ENCODE results near the gene CACNB4.

Gene CACNB4

DNA sequence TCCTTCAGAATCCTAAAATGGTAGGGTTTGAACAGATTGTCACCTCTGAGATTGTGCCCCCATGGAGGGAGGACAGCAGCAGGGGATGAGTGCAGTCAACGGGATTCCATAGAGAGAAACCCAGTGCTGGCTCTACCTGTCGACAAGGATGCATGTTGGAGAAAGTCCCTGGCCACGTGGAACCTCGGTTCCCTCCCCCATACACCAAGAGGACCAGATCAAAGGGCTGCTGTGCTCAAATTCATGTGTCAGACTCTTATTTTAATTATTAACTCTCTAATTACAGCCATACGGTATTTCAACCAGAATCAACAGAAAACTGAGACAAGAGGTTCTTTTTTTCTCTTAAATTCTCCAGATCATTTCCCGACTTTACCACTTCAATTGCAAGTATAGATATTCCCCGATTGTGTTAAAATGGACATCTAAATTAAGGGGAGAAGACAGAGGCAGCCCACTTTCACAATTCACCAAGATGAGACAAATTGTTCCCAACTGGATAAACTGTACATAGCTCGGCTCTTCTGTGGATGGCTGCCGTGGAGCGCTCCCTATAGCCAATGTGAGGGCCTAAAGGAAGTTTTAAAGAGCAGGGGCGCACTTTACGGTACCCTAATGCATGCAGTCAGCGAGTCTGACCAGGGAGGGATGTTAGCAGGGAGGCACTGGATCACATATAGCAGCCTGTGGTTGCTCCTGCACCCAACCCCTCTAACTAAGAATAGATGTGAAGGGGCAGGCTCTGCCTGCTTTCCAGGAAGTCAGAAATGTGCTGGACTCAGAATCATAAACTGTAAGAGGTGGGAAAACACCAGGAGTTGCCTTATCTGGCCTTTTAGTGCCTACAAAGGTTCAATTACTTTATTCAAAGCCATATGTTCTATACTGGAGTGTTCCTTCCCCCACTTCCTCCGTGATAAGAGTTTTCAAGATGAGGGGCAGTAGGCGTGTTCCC, 123.1 kb downstream of the CACNB4 start:
- no peak for DNase-seq (ENCODE audit: low spot score)

- DNase-seq (ENCODE audit: low spot score): no peak
Measured at GRCh38 chr2:151974988-151975387, 123.9 kb downstream of the CACNB4 start.

DNA sequence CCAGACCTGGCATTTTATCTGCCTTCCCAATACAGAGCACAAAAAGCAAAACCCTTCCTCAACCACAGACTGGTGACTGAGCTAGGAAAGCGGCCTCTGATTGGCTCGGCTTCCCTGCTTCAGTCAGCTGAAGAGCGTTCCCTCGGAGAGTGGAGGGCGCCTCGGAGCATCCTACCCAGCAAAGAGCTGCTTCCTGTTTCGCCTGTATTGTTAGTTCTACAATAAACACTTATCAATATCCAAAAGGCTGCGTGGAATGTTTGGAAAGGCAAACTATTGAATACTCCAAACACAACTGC, 125.0 kb downstream of the CACNB4 start:
- DNase-seq (ENCODE audit: low spot score): no peak

DNA sequence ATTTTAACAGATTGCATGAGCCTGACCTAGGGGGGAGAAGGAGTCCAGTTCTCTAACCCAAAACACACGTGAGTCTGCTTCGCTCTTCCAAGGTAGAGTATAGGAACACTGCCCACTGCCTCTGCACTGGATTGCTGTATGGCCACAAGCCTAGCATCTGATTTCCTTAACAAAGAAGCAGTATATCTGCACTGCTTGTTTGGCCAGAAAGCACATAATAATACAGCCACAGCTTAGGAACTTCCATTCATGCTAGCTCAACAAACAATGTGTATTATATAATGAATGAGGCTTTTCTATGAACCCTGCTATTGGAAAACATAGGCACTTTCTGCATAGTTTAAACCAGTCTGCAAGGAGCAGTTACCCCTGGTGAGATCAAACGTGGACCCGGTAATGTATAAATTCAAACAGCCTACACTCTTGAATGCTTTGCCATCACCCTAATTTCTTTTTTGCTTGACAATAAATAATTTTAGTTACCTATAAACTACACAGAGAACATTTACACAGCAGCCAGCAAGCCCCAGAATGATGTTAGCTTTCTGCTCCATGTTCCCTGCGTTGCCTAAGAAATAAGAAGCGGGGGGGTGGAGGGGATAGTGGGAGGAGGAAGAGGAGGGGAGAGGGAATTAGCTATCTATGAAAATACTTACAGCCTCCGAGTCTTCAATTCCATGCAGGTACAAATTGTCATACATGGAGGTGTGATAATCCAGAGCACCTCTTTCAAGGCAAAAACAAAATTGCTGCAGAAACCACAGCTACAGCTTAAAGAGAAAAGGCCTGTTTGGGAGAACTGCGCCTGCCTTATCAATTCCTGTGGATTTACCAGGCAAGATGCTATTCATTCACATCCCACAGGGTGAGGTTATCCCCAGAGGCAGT, 125.6 kb downstream of the CACNB4 start:
- DNase-seq (ENCODE audit: low spot score): no peak

DNA sequence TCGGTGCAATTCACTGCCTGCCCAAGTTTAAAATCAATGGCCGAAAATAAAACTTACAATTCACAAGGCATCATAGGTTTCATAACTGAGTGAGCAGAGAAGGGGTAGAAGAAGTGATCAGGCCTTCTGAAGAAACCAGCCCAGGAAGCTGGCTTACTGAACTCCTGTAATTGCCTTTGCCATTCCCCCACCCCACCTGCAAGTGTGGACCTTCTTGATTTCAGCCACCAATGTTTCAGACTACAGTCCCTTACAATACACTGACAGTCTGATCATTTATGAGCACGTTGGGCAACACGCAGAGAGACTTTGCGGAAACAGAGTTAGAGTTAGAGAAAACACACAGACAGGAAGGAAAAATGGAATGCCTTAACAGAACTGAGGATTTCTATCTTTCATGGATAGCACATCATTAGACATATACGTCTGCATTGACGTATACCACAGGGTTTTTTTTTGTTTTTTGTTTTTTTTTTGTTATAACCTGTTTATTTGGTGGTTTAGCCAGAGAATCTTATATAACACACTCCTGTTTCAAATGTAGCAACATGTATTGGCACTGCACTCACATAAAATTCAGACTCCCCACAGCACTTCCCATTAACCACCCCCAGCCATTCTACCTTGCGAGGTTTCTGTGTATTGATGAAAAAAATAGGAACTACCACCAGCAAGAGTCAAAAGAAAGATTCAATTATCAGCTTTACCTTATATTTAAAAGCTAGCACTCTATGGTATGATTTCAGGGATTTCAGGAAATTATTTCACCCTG, 126.4 kb downstream of the CACNB4 start:
- no peak for DNase-seq (ENCODE audit: low spot score)

DNA sequence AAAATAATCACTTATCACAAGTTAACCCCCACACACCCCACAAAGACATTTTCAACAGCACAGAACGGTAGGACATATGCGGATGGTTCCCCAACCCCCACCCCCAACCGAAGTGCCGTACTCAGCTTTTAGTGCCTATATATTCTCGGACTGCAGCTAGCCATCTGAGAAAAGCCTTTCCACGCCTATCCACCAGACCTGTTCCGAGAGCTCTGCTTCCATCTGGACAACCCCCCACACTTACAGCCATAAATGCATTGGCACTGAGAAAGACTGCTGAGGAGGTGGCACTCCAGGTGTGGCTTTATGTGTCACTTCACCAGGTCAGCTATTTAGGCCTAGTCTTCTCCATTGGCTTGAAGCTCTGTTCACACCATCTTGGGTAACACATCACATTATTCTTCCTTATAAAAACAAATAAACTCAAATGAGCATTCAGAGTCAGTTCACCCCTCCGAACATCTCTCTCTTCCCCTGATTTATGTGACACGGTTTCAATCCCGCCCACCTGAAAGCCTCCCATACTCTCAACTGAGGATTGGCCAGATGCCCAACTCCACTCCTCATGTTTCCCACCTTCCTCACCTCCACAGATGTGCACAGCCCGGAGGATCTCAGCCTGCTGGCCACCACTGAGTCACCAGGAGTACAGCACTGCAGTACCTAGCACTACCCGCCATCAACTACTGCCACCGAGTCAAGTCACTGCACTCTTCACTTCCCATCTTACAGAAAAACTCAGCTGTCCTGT, 127.4 kb downstream of the CACNB4 start:
- DNase-seq (ENCODE audit: low spot score): no peak

- DNase-seq (ENCODE audit: low spot score): no peak
Measured at GRCh38 chr2:151968770-151969470, 129.9 kb downstream of the CACNB4 start.

DNA sequence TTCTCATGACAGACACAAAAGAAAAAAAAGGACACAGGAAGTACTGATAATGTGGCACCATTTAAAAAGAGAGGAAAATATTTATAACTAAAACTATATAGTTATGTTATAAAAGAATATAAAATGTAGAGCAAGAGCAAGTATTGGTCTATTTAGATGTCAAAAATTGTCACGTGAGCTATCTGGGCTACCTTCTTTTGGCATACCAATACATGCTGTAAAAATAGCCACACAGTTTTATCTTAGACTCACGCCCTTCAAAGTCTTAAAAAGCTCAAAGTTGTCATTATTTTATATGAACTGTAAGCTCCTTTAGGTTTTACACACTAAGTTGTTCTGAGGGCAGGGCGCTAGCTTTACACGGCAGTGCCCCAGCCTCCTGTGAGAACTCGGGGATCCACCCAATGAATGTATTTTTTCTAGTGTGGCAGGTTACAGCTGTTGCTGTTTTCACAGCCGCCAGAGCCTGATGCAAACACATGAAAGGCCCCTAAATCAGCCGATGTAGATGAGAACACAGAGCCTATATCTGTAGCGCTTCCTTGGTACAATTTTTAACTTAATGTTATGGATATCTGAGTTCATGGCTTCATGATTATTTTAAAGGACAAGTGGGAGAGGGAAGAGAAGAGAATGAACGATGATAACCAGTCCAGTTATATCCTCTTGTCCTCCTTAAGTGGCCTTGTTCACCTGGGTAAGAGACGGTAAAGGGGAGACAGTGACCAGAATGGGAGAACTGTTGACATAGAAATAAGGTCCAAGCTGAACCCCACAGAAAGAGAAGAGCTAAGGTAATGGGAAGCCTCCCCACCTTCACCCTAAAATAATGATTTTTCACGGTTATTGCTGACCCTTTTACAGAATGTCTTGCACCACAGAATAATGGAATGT, 130.8 kb downstream of the CACNB4 start:
- DNase-seq (ENCODE audit: low spot score): no peak

- DNase-seq (ENCODE audit: low spot score): no peak
Measured at GRCh38 chr2:151965884-151966283, 133.0 kb downstream of the CACNB4 start.

- DNase-seq (ENCODE audit: low spot score): no peak
Measured at GRCh38 chr2:151961558-151961957, 137.3 kb downstream of the CACNB4 start.

DNA sequence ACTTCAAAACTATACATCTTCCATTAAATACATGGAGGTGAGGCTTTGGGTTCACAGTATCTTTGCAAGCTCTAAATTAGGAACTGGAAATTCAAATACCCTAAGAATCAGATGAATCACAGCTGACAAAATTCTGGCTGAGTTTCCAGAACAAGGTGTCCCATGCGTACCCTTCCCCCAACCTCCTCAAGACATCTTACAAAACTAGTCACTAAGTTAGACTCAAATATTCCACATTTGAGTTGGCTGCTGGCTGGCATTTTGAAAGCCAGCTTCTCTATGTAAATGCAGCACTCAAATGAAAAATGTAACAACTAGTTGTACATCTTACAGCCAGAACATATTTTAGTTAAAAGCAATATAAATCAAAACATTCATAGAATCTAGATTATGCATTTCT, 139.6 kb downstream of the CACNB4 start:
- no peak for DNase-seq (ENCODE audit: low spot score)

DNA sequence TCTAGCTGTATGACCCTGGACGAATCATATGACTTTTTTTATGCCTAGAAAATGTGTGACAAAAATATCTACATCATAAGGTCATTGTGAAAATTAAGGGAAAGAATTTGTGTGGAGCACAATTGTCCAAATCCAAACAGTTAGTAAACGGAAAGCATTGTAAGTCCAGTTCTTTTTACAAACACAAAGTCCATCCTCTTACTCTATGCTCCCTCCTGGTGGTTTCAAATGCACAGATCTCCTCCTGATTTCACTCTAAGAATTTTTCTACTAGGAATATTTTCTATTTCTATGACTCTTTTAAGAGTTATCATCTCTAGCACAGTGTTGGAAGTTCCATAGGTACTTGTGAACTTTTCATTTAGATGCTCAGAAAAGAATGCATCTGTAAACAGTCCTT, 145.4 kb downstream of the CACNB4 start:
- no peak for DNase-seq (ENCODE audit: low spot score)

DNA sequence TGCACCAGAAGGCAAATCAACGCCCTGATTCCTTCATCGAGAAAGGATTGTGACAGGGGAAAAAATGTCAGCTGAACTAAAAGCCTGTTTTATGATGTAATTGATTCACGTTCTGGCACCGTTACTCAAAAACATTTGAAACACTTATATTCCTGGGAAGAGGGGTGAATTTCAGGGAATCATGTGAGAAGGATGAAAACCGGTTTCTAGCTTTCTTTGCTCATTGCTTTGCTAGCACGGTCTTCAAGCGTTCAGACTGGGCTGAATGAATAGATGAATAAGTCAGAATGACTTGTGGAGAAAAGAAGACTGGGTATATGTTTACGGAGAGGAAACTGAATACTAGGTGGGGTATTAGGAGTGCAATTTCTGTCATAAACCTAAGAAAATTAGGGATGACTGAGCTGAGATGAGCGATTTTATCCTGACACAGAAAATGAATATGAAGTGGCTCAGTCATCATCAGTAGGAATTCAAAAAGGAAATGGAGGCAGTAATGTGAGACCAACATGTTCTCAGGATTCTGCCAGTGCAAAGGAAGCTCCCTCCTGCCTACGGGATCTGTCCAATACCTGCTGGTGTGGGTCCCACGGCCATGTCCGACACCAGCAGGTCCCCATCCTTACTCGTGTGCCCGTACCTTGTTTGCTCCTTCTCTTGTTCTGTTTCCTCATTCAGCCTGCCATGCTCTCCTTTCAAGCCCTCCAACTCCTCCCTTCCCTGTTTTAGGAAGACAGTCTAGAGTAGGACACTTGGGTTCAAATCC, 146.0 kb downstream of the CACNB4 start:
- DNase-seq (ENCODE audit: low spot score): no peak

DNA sequence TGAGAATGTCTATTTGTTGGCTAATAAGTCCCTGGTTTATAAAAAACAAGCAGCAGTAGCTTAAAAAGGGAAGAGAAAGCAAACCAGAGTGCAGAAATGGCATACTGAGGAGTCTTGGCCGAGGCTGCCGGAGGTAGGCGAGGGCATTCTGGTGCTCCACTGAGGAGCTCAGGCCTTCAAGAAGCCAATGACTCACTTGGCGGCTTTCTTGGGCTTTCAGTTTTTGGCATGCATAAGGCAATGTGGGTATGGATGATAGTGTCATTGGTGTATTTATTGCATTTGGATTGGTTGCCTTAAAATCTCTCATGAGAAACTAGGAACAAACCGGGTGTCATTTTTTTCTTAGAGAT, 151.1 kb downstream of the CACNB4 start:
- DNase-seq (ENCODE audit: low spot score): no peak

GRCh38 chr2:151946899-151947812, 151.7 kb downstream of the CACNB4 start:
- peak; percentile 6 for DNase-seq (ENCODE audit: low spot score)

DNA sequence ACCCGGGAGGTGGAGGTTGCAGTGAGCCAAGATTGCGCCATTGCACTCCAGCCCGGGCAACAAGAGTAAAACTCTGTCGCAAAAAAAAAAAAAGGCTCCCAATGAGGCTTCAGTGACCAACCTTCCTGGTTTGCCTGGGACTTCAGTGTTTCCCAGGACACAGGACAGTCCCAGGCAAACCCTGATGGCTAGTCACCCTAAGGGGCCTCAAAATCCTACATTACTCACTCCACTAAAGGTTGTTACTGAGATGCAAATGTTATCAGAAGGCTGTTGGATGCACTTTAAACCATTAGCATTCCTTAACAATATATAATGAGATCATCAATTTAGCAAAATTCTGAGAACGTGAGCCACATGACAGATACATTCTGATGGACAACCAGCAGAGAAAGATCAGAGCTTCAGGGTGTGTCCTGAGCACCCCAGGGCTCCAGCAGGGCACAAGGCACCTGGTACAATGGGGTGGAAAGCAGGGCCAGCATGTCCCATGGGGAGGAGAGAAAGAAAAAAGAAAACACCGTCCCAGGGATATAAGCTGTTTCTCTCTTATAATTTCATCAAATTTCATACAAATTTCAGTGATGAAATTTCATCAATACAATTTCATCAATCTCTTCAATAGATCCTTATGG, 152.5 kb downstream of the CACNB4 start:
- no peak for DNase-seq (ENCODE audit: low spot score)

- DNase-seq (ENCODE audit: low spot score): no peak
Measured at GRCh38 chr2:151945602-151946001, 153.2 kb downstream of the CACNB4 start.

DNA sequence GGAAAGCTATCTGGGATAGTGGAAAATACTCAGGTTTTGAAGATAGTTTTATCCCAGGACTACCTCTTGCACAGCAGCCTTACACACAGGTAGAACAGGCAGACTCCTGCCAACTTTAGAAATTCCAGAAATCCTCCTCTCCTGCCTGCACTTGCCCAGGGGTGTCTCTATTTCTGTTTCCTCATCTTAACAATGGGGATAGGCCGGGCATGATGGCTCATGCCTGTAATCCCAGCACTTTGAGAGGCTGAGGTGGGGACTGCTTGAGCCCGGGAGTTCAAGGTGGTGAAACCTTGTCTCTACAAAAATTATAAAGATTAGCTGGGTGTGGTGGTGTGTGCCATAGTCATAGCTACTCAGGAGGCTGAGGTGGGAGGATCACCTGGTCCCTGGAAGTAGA, 153.7 kb downstream of the CACNB4 start:
- no peak for DNase-seq (ENCODE audit: low spot score)
